ENCODE results near the gene PTPRK.

PTPRK gene

GRCh38 chr6:128515550-128516513 lies 4.6 kb downstream of the PTPRK start:
- DNase-seq (ENCODE audit: low read depth): no peak

GRCh38 chr6:128513878-128514277 lies 6.5 kb downstream of the PTPRK start:
- no peak for DNase-seq (ENCODE audit: low read depth)

- DNase-seq (ENCODE audit: low read depth): no peak
Measured at GRCh38 chr6:128512296-128512695, 8.1 kb downstream of the PTPRK start.

DNA sequence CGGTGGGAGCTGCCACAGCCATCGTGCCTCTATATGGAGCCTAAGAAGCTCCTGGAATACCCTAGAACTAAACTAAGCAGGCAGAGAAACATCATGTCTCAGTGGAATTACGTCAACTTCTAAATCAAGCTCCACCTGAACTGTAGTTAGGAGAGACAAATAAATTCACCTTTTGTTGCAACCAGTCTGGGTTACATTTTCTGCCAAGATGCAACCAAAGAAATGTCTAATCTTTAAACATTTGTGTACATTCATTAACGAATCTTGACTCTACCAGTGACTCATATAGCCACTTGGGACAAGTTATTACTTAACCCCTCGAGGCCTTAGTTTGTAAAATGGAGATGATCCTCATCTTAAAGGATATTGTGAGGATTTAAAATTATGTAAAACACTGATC lies 8.9 kb downstream of the PTPRK start:
- DNase-seq (ENCODE audit: low read depth): no peak

- no peak for DNase-seq (ENCODE audit: low read depth)
Measured at GRCh38 chr6:128509709-128510108, 10.7 kb downstream of the PTPRK start.

DNA sequence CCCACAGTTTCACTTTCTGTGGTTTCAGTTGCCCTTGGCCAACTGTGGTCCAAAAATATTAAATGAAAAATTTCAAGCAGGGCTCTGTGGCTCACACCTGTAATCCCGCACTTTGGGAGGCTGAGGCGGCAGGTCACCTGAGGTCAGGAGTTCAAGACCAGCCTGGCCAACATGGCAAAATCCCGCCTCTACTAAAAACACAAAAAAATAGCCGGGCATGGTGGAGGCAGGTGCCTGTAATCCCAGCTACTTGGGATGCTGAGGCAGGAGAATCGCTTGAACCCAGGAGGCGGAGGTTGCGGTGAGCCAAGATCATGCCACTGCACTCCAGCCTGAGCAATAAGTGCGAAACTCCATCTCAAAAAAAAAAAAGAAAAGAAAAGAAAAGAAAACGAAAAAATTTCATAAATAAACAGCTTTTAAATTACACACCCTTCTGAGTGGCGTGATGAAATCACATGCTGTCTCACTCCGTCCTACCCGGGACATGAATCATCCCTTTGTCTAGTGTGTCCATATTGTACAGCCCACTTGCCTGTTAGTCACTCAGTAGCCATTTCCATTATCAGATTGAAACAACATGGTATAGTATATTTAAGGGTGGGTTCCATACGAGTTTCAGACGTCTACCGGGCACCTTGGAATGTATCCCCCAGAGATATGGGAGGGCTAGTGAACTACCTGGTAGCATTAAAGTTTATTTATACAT lies 11.7 kb downstream of the PTPRK start:
- no peak for DNase-seq (ENCODE audit: low read depth)

- no peak for DNase-seq (ENCODE audit: low read depth)
Measured at GRCh38 chr6:128507337-128508310, 12.8 kb downstream of the PTPRK start.

DNA sequence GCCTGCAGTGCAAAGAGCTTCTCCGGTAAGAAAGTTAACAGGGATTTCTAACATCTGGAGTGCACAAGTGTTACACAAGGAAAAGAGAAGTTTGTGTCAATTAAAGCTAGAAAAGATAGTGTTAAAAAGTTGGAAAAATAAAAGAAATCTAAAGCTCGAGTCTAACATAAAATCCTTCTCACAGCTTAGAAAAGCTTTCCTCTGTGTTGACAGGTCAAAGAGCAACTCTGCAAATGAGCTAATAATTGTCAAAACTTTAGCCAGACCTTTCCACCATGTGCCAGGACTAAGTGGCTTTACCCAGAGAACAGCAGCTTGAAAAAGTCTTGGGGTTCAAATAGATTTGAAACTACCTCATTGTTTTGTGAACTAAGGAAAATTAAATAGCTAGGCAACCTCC lies 14.8 kb downstream of the PTPRK start:
- no peak for DNase-seq (ENCODE audit: low read depth)

DNA sequence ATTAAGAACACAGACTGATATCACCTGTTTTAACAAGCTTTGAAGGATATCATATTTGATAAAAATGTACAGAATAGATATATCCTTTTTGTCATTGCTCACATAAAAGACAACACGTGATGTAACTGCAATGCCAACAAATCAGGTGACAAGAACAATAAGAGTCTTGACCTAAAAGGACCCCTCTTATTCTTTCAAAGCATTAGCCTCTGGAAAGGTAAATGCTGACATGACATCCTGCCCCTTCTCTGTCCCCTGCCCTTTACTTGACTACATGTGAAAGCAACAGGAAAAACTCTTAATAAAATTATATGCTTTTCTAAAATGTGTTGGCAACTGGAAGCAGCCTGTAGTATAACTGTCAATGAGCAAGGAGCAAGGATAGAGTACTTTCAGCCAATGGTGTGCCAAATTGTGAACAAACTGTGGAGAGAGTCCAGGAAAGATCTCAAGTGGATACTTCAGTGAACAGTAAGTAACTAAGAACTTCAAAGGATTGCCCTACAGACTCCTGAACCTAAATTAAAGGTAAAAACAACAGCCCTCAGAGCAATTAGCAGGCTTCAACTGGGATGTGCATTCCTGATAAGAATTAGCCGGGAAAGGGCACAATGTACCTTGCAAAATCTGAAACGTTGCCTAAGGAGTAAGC lies 16.3 kb downstream of the PTPRK start:
- no peak for DNase-seq (ENCODE audit: low read depth)

GRCh38 chr6:128500749-128501600 lies 19.4 kb downstream of the PTPRK start:
- DNase-seq (ENCODE audit: low read depth): no peak

DNA sequence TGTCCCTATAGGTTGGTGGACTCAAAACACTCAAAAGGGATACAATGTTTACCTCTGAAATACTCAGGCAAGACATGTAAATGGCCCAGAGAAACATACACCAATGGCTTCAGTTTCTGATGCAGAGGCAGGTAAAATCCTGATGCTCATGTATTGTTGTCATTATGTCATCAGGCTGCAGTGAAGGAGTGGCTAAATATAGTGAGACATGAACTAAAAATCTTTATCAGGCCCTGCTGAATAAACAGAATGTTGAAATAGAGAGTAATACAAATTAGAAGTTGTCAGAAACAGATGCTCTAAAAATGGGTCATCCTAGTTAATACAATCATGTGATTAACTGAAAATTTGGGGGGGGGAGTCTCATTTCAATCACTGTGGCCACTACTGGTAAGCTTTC lies 20.4 kb downstream of the PTPRK start:
- DNase-seq (ENCODE audit: low read depth): no peak

DNA sequence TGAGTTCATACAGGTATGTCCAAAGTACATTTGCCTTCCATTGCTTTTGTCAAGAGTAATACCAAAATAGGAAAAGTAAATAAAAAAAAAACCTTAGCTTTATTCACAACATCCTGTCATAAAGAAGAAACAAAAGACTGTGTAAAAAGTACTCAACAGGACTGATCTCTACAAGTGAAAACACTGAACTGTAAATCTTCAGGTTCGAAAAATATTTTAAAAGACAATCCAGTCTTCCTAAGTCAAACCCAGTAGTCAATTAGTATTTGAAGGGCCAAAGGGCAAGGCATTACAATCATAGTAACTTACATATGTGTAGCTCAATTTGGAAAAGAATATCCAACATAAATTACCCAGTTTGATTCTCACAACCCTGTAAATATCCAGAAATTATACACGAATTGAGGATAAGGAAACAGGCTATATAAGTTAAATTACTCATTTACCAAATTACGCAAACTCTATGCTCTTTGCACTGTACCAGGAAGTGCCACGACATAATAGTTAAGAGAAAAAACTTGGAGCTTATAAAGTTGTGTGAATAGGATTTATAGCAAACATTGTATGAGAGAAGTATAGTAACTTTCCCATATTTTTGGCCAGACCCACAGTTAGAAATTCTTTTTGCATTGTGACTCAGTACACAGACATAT lies 21.2 kb downstream of the PTPRK start:
- DNase-seq (ENCODE audit: low read depth): no peak

DNA sequence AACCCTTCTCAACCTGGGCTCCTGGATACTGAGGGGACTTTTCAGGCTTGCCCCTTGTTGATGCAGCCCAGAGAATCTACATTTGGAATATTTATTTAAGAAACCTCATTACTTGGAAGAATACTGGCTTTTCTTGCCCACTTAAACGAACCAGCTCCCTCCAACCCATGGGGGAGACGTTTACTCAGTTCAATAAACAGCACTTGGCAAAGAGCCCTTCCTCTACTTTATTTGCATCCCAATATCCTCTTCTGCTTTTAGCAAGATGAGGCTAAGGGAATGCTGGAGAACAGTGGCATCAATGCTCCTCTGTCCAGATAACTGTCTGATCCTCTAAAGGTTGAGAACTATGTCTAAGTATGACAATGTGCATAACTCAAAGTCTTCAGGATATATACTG lies 22.2 kb downstream of the PTPRK start:
- no peak for DNase-seq (ENCODE audit: low read depth)

DNA sequence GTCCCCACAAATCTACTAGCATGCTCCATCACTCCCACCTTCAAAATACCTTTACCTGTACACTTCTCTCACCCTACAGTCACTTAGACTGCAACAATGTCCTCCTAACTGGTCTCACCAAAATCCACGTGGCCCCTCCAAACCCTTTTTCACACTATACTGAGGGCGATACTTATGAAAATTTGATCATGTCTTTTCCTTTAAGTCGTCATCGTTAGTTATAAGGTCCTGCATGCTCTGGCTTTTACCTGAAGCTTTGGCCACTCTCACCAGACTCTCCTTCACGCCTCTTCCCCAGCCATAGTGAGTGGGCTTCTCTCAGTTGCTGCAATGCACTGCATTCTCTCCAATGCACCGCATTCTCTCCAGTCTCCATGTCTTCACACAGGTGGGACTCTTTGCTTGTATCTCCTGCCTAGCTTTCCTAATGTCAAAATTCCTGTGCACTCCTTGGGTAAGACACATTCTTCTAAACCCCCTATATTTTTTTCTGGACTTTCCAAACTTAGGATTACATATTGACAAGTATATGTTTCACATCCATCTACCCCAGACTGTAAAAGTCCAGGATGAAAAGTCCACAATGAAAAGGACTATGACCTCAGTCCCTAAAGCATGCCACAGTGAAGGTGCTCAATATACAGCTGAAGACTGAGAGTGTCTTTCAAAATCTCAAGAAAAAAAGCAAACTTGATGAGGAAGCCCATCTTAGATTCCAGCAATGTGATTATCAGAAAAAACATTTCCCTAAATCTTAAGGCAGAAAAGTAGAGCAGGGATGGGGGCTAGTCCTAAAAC lies 24.7 kb downstream of the PTPRK start:
- no peak for DNase-seq (ENCODE audit: low read depth)

DNA sequence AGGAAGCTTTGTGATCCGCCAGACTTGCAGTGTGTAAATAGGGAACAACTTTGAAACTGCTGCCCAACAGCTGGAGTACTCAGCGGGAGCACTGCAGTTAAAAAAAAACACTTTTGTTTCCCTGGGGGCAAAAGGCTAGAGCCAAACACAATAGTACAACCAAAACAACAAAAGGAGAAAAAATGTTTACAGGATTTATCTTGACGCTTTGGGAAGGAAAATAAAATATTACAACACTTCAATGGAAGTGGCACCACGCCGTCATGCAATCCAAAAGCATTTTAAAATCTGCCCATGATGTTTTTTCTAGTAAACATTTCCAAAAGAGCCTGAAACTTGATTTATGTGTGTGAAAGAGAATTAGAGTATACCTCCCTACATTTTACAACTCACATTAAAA lies 26.0 kb downstream of the PTPRK start:
- no peak for DNase-seq (ENCODE audit: low read depth)

DNA sequence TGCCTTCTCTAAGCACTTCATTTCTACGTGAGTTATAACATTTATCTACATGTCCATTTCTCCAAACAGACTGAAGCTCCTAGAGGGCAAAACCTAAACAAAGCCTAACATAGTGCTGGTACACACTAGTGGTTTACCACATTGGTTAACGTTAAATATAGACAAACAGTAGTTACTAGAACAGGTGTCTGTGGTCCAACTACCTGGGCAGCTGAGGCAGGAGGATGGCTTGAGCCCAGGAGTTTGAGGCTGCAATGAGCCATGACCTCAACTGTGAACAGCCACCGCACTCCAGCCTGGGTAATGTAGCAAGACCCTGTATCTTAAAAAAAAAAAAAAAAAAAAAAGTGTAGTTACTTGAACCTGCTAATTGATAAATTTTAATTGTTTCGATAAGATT lies 26.5 kb downstream of the PTPRK start:
- no peak for DNase-seq (ENCODE audit: low read depth)

DNA sequence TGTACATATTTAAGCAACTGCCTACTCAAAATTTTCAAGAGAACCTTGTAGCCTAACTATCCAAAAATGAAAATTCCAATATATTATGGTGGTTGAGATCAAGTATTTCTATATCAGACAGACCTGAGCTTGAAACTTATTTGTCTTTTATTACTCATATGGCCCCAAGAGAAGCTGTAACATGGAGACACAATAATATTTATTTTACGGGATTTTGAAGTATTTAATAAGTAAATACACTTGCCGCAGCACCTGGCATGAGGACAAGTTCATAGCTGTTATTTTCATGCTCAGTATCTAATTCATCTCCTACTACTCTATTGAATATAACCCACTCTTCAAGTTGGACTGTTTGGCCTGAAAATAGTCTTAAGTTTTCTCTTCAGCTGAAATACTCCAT lies 28.0 kb downstream of the PTPRK start:
- DNase-seq (ENCODE audit: low read depth): no peak

DNA sequence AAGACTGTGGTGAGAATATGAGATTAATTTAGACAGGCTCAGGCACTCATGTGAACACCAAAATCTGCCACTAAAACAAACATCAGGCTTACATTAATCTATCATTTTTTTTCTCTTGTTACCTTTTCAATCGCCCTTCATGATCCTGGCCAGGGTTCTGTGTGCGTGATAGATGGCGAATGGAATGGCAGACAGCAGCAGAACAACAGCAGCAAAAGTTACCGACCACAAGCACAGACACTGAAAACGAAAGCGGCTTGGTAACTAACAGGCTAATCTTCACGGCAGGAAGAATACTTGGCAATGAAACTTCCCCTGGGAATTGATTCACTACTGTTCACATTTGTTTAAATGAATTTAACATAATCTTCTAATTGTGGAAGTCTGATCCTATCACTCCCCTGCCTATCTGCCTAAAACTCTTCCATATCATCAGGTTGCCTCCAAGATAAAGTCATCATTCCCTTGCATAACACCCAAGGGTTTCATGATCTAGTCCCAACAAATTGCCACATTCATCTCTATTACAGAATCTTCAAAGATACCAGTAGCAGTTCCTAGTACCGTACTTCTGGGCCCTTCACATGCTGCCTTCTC lies 28.7 kb downstream of the PTPRK start:
- no peak for DNase-seq (ENCODE audit: low read depth)

DNA sequence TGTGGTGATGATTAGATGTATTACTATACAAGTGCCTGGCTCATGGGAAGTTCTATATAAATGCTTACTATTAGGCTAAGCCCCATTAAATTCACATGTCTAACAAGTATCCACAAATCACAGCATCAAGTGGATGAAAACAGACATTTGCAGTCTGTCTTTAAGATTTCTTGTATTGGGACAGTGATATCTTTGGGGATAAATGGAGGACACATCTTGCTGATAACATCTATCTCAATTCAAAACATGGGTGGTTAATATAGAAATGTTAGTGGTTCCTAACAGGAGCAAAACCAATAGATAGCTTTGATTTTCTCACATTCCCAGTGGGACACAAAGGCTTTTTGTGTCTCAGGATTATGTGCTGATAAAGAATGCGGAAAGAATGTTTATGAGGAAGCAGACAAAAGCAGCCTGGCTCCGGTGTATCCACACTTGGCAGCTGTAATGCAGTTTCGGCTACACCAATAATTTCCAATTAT lies 29.3 kb downstream of the PTPRK start:
- DNase-seq (ENCODE audit: low read depth): no peak

Data from GM04504 (cell line).